Prostate gland (tissue), 2 donors: ENCODE measurements around the gene C1orf115. TPM values are rescaled to one million over a fixed set of nuclear protein-coding genes. Genes with fewer than 3 reads are reported as not detected.

ENCODE experiments used
- DNase-seq: peaks from one replicate; pipeline ENCODE4 v3.0.0-alpha.2; 2019; ENCODE audit warnings: low spot score
- H3K27ac ChIP-seq, 2 donors: fragments of 200-600 bp; sonication (generic); 2 replicates each; pipeline ENCODE4 v1.5.1; 2017 to 2019
- H3K27me3 ChIP-seq: fragments of 200-600 bp; sonication (generic); replicated peaks from 2 replicates; pipeline ENCODE4 v1.5.1; 2019; ENCODE audit not compliant: insufficient read depth
- H3K36me3 ChIP-seq, 2 donors: fragments of 200-600 bp; sonication (generic); 1 replicate in 1 of 2; 2 replicates in 1 of 2; pipeline versions ENCODE4 v1.5.1 to v1.8.1; 2017 to 2019
- H3K4me1 ChIP-seq: fragments of 200-600 bp; sonication (generic); replicated peaks from 2 replicates; pipeline ENCODE4 v1.5.1; 2019
- H3K4me3 ChIP-seq, 2 donors: fragments of 200-600 bp; sonication (generic); 2 replicates each; pipeline ENCODE4 v1.5.1; 2017 to 2019
- H3K9me3 ChIP-seq: fragments of 200-600 bp; sonication (generic); 2 replicates; pipeline ENCODE4 v1.5.1; 2017
- CTCF ChIP-seq, 4 experiments: fragments of 200-600 bp in 2 of 4; fragments of 450-650 bp in 2 of 4; sonication (generic) in 2 of 4; IDR thresholded peaks; 1 replicate in 3 of 4; 2 replicates in 1 of 4; pipeline ENCODE4 v1.5.1; 2016 to 2019; ENCODE audit warnings: antibody characterized with exemption in 4 of 4, mild to moderate bottlenecking in 2 of 4, moderate library complexity in 2 of 4
- POLR2A ChIP-seq: fragments of 450-650 bp; IDR thresholded peaks from one replicate; pipeline ENCODE4 v1.6.1; 2016; ENCODE audit warnings: antibody characterized with exemption, mild to moderate bottlenecking
- POLR2AphosphoS5 ChIP-seq: sonication (generic); formaldehyde crosslinking; IDR thresholded peaks from one replicate; pipeline ENCODE4 v1.6.1; 2017; ENCODE audit warnings: antibody characterized with exemption
- whole genome bisulfite sequencing: methylation state at CpG from one replicate; pipeline ENCODE4 v1.1.5; 2018; 5-methylcytosine and 5-hydroxymethylcytosine counted together
- intact Hi-C: fragments of 100-400 bp; cut with DNase I; formaldehyde crosslinking; loops from one replicate; pipeline ENCODE4 v1.14.2; 2022
- total RNA-seq, 2 donors: library from RNA; depleted of rRNA; stranded (reverse); fragments of >200 nt; gene quantifications; one replicate each; pipeline ENCODE4 v1.1.0, GENCODE V29; 2016

C1orf115 gene
- total RNA-seq, 2 donors from 2014 or later = 26.9 to 79.4 TPM

- Histone ChIP-seq H3K27ac (no peak overlapping the region), H3K27me3 (no peaks in the 10 kb centered on the region), H3K4me1 (no peaks in the 10 kb centered on the region), H3K9me3 (no peaks in the 10 kb centered on the region), H3K36me3 (no peaks in the 10 kb centered on the region), H3K4me3 (no peak overlapping the region)
- intact Hi-C loops = no loop called here
- DNase-seq = no peak
- TF ChIP-seq CTCF (IDR thresholded peaks at IDR 0.05) (no peak), POLR2AphosphoS5 (no peak), POLR2A (no peak)
- 90% methylated on average over 1 of the region's 1 CpG for WGBS
Measured at GRCh38 chr1:220727519-220727918, 37.4 kb downstream of the C1orf115 start.

- WGBS = 83% methylated on average over 2 of the region's 2 CpGs
- Histone ChIP-seq H3K27ac (no peak overlapping the region), H3K4me1 (no peaks in the 10 kb centered on the region), H3K4me3 (no peak overlapping the region), H3K36me3 (no peaks in the 10 kb centered on the region), H3K27me3 (no peaks in the 10 kb centered on the region), H3K9me3 (no peaks in the 10 kb centered on the region)
- intact Hi-C loops = loop anchor here (5.0 kb wide), 1 partner anchor 38 kb away; the partner anchor contains the start of gene C1orf115
- TF ChIP-seq CTCF (IDR thresholded peaks at IDR 0.05) (no peak), POLR2AphosphoS5 (no peak), POLR2A (no peak)
- no peak for DNase-seq
Measured at GRCh38 chr1:220730486-220730885, 40.3 kb downstream of the C1orf115 start.

- Histone ChIP-seq H3K27me3 (no peaks in the 10 kb centered on the region), H3K9me3 (no peaks in the 10 kb centered on the region), H3K27ac (peak overlapping the region; percentile 73 to 80), H3K4me3 (no peak overlapping the region), H3K4me1 (no peaks in the 10 kb centered on the region), H3K36me3 (no peaks in the 10 kb centered on the region)
- TF ChIP-seq POLR2A (no peak), POLR2AphosphoS5 (peak; percentile 75), CTCF (IDR thresholded peaks at IDR 0.05) (no peak)
- DNase-seq = peak; percentile 50
- intact Hi-C loops = loop anchor here (5.0 kb wide), 1 partner anchor 40 kb away; the partner anchor contains the start of gene C1orf115
- 36% methylated on average over 3 of the region's 3 CpGs for WGBS
Measured at GRCh38 chr1:220732137-220732536, 42.0 kb downstream of the C1orf115 start.

GRCh38 chr1:220732621-220733020 is 42.5 kb downstream of the C1orf115 start:
- 48% methylated on average over 7 of the region's 7 CpGs for WGBS
- H3K36me3 ChIP-seq = no peaks in the 10 kb centered on the region
- intact Hi-C loops = loop anchor here (5.0 kb wide), 1 partner anchor 40 kb away; the partner anchor contains the start of gene C1orf115
- no peaks in the 10 kb centered on the region for H3K27me3 ChIP-seq
- TF ChIP-seq CTCF (IDR thresholded peaks at IDR 0.05) (no peak), POLR2AphosphoS5 (no peak), POLR2A (no peak)
- peak overlapping the region; percentile 73 to 80 for H3K27ac ChIP-seq
- no peak overlapping the region for H3K4me3 ChIP-seq
- H3K9me3 ChIP-seq = no peaks in the 10 kb centered on the region
- DNase-seq = peak; percentile 14
- no peaks in the 10 kb centered on the region for H3K4me1 ChIP-seq

GRCh38 chr1:220733086-220733601 is 43.0 kb downstream of the C1orf115 start:
- Histone ChIP-seq H3K27ac (peak overlapping the region; percentile 73 to 80), H3K36me3 (no peaks in the 10 kb centered on the region), H3K4me1 (no peaks in the 10 kb centered on the region), H3K9me3 (no peaks in the 10 kb centered on the region), H3K4me3 (no peak overlapping the region), H3K27me3 (no peaks in the 10 kb centered on the region)
- TF ChIP-seq CTCF (IDR thresholded peaks at IDR 0.05) = peak; percentile 80 to 98 (median 90)
- TF ChIP-seq POLR2AphosphoS5 = peak; percentile 66
- no peak for TF ChIP-seq POLR2A
- intact Hi-C loops = loop anchor here (5.0 kb wide), 1 partner anchor 41 kb away; the partner anchor contains the start of gene C1orf115
- DNase-seq = peak; percentile 60
- 4% methylated on average over 15 of the region's 15 CpGs for WGBS
